Measurements from ENCODE around the gene DPM1.

The DPM1 gene

DNA sequence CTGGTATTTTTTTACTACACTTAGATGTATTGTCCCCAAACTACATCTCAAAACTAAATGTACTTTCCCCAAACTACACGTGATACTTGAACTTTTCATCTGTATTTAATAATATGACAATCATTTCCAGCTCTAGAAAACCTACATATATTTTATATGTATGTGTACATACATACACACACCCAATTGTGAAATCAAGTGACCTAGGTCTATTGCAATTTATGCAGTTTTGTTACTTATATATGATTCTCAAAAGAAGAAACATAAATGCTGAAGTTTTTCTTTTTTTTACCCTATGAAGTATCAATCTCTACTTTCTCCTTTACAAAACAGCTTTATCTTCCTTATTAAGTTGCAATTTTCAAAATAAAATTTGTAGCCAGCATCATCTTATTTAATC is 31.8 kb downstream of the DPM1 start:
- Histone ChIP-seq H3K9me3 (ENCODE audit: control insufficient read depth, insufficient read depth, low read length) (no peaks in the 10 kb centered on the region), H3K4me3 (ENCODE audit: low read length) (no peak overlapping the region), H3F3A (ENCODE audit: control insufficient read depth, insufficient read depth) (peaks cover 11% of the 10 kb centered on the region), H3K27ac (ENCODE audit: low read depth, low read length) (no peak overlapping the region), H3K79me2 (ENCODE audit: control insufficient read depth, low read length) (peaks cover 93% of the 10 kb centered on the region), H3K4me2 (ENCODE audit: low read length) (no peak overlapping the region), H3K4me1 (ENCODE audit: control insufficient read depth, low read length) (peaks cover 73% of the 10 kb centered on the region), H4K20me1 (ENCODE audit: control insufficient read depth, insufficient read depth, low read depth, low read length) (peaks cover 55% of the 10 kb centered on the region), H3K9me2 (replicated peaks; ENCODE audit: control insufficient read depth, low read length) (no peaks in the 10 kb centered on the region), H3K27me3 (ENCODE audit: control insufficient read depth, low read length) (no peaks in the 10 kb centered on the region), H3K36me3 (ENCODE audit: control insufficient read depth, low read length) (peaks cover 81% of the 10 kb centered on the region)
- TF ChIP-seq EZH2phosphoT487 (IDR thresholded peaks at IDR 0.05; ENCODE audit: borderline replicate concordance, low read length), result no peak
- TF ChIP-seq, protein P1, sequence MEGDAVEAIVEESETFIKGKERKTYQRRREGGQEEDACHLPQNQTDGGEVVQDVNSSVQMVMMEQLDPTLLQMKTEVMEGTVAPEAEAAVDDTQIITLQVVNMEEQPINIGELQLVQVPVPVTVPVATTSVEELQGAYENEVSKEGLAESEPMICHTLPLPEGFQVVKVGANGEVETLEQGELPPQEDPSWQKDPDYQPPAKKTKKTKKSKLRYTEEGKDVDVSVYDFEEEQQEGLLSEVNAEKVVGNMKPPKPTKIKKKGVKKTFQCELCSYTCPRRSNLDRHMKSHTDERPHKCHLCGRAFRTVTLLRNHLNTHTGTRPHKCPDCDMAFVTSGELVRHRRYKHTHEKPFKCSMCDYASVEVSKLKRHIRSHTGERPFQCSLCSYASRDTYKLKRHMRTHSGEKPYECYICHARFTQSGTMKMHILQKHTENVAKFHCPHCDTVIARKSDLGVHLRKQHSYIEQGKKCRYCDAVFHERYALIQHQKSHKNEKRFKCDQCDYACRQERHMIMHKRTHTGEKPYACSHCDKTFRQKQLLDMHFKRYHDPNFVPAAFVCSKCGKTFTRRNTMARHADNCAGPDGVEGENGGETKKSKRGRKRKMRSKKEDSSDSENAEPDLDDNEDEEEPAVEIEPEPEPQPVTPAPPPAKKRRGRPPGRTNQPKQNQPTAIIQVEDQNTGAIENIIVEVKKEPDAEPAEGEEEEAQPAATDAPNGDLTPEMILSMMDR (IDR thresholded peaks at IDR 0.05; ENCODE audit: low read depth, low read length, poor library complexity, severe bottlenecking), result no peak

GRCh38 chr20:50924261-50924920 is 33.9 kb downstream of the DPM1 start:
- Histone ChIP-seq H3K4me3 (ENCODE audit: low read length) (no peak overlapping the region), H3K36me3 (ENCODE audit: control insufficient read depth, low read length) (peaks cover 91% of the 10 kb centered on the region), H3K4me2 (ENCODE audit: low read length) (peak overlapping the region; percentile 38; the same call in 1 of the 2 replicates), H3K27ac (ENCODE audit: low read depth, low read length) (no peak overlapping the region), H3F3A (ENCODE audit: control insufficient read depth, insufficient read depth) (peaks cover 11% of the 10 kb centered on the region), H4K20me1 (ENCODE audit: control insufficient read depth, insufficient read depth, low read depth, low read length) (peaks cover 67% of the 10 kb centered on the region), H3K9me3 (ENCODE audit: control insufficient read depth, insufficient read depth, low read length) (no peaks in the 10 kb centered on the region), H3K4me1 (ENCODE audit: control insufficient read depth, low read length) (peaks cover 93% of the 10 kb centered on the region), H3K27me3 (ENCODE audit: control insufficient read depth, low read length) (no peaks in the 10 kb centered on the region), H3K9me2 (replicated peaks; ENCODE audit: control insufficient read depth, low read length) (no peaks in the 10 kb centered on the region), H3K79me2 (ENCODE audit: control insufficient read depth, low read length) (peaks cover 100% of the 10 kb centered on the region)
- TF ChIP-seq EZH2phosphoT487 (IDR thresholded peaks at IDR 0.05; ENCODE audit: borderline replicate concordance, low read length), result no peak
- TF ChIP-seq, protein P1 (IDR thresholded peaks at IDR 0.05; ENCODE audit: low read depth, low read length, poor library complexity, severe bottlenecking), result no peak

- Histone ChIP-seq H3K4me1 (ENCODE audit: control insufficient read depth, low read length) (peaks cover 94% of the 10 kb centered on the region), H3K4me3 (ENCODE audit: low read length) (no peak overlapping the region), H3K9me3 (ENCODE audit: control insufficient read depth, insufficient read depth, low read length) (no peaks in the 10 kb centered on the region), H3F3A (ENCODE audit: control insufficient read depth, insufficient read depth) (peaks cover 11% of the 10 kb centered on the region), H3K27me3 (ENCODE audit: control insufficient read depth, low read length) (no peaks in the 10 kb centered on the region), H4K20me1 (ENCODE audit: control insufficient read depth, insufficient read depth, low read depth, low read length) (peaks cover 66% of the 10 kb centered on the region), H3K9me2 (replicated peaks; ENCODE audit: control insufficient read depth, low read length) (no peaks in the 10 kb centered on the region), H3K79me2 (ENCODE audit: control insufficient read depth, low read length) (peaks cover 100% of the 10 kb centered on the region), H3K27ac (ENCODE audit: low read depth, low read length) (no peak overlapping the region), H3K36me3 (ENCODE audit: control insufficient read depth, low read length) (peaks cover 90% of the 10 kb centered on the region), H3K4me2 (ENCODE audit: low read length) (peak overlapping the region; percentile 37)
- TF ChIP-seq, protein P1 (IDR thresholded peaks at IDR 0.05; ENCODE audit: low read depth, low read length, poor library complexity, severe bottlenecking), result no peak
- no peak for TF ChIP-seq EZH2phosphoT487 (IDR thresholded peaks at IDR 0.05; ENCODE audit: borderline replicate concordance, low read length)
Measured at GRCh38 chr20:50921803-50922501, 36.4 kb downstream of the DPM1 start.
